Upper lobe of left lung (tissue), 4 donors: ENCODE results near the gene WDR48.

ENCODE experiments used
- CTCF ChIP-seq, 6 experiments: fragments of 450-650 bp in 4 of 6; fragments of 200-600 bp in 2 of 6; sonication (generic) in 2 of 6; IDR thresholded peaks; one replicate each; pipeline ENCODE4 v1.5.1; 2016 to 2019; ENCODE audit warnings: antibody characterized with exemption in 6 of 6
- EP300 ChIP-seq, 4 donors: sonication (generic); formaldehyde crosslinking; IDR thresholded peaks; one replicate each; pipeline ENCODE4 v1.5.1; 2017; ENCODE audit warnings: antibody characterized with exemption in 4 of 4, control low read depth in 2 of 4
- POLR2A ChIP-seq, 4 donors: fragments of 450-650 bp; IDR thresholded peaks; one replicate each; pipeline ENCODE4 v1.5.1; 2016 to 2017; ENCODE audit warnings: antibody characterized with exemption in 4 of 4, mild to moderate bottlenecking in 2 of 4
- POLR2AphosphoS5 ChIP-seq, 2 donors: sonication (generic); formaldehyde crosslinking; IDR thresholded peaks; one replicate each; pipeline ENCODE4 v1.5.1; 2017; ENCODE audit warnings: antibody characterized with exemption in 2 of 2

- TF ChIP-seq CTCF (IDR thresholded peaks at IDR 0.05) (no peak), EP300 (IDR thresholded peaks at IDR 0.05) (no peak), POLR2A (IDR thresholded peaks at IDR 0.05) (no peak), POLR2AphosphoS5 (IDR thresholded peaks at IDR 0.05) (no peak)
These were observed 16.7 kb downstream of the WDR48 start for GRCh38 chr3:39068556-39068955.
